ENCODE measurements around the gene CR1.
"Not testable (repeated sequence)": the region's sequence is repeated elsewhere in the genome, so short reads cannot be mapped to it uniquely, and the experiment has no call there.

CR1 gene

GRCh38 chr1:207659545-207660153, 163.7 kb downstream of the CR1 start:
- no peak overlapping the region for H3K4me3 ChIP-seq (ENCODE audit: low read depth, low read length)
- no peak for TF ChIP-seq CTCF (IDR thresholded peaks at IDR 0.05; ENCODE audit: low read depth, low read length, missing control alignments)
- no peak for DNase-seq (ENCODE audit: low read depth)

GRCh38 chr1:207661420-207661819, 165.5 kb downstream of the CR1 start:
- H3K4me3 ChIP-seq (ENCODE audit: low read depth, low read length); DNase-seq (ENCODE audit: low read depth): not testable (repeated sequence)

GRCh38 chr1:207666342-207666741, 170.4 kb downstream of the CR1 start:
- no peak for TF ChIP-seq CTCF (IDR thresholded peaks at IDR 0.05; ENCODE audit: low read depth, low read length, missing control alignments)
- no peak overlapping the region for H3K4me3 ChIP-seq (ENCODE audit: low read depth, low read length)
- no peak for DNase-seq (ENCODE audit: low read depth)

GRCh38 chr1:207669528-207670009, 173.6 kb downstream of the CR1 start:
- DNase-seq (ENCODE audit: low read depth): no peak
- no peak overlapping the region for H3K4me3 ChIP-seq (ENCODE audit: low read depth, low read length)
- TF ChIP-seq CTCF (IDR thresholded peaks at IDR 0.05; ENCODE audit: low read depth, low read length, missing control alignments): no peak

GRCh38 chr1:207670192-207670591, 174.2 kb downstream of the CR1 start:
- peak; percentile 25 for DNase-seq (ENCODE audit: low read depth)
- TF ChIP-seq CTCF (IDR thresholded peaks at IDR 0.05; ENCODE audit: low read depth, low read length, missing control alignments): no peak
- no peak overlapping the region for H3K4me3 ChIP-seq (ENCODE audit: low read depth, low read length)

GRCh38 chr1:207670997-207671396, 175.0 kb downstream of the CR1 start:
- TF ChIP-seq CTCF (IDR thresholded peaks at IDR 0.05; ENCODE audit: low read depth, low read length, missing control alignments): no peak
- DNase-seq (ENCODE audit: low read depth): no peak
- H3K4me3 ChIP-seq (ENCODE audit: low read depth, low read length): no peak overlapping the region

- peak; percentile 65 for TF ChIP-seq CTCF (IDR thresholded peaks at IDR 0.05; ENCODE audit: low read depth, low read length, missing control alignments)
- no peak overlapping the region for H3K4me3 ChIP-seq (ENCODE audit: low read depth, low read length)
- DNase-seq (ENCODE audit: low read depth): no peak
Measured at GRCh38 chr1:207672522-207673130, 176.7 kb downstream of the CR1 start.
